ENCODE measurements around the gene PLCB1. TPM values are rescaled to one million over a fixed set of nuclear protein-coding genes. Genes with fewer than 3 reads are reported as not detected.

The PLCB1 gene
- total RNA-seq, 1 experiment from 2014 or later: 6.0 TPM

- Mint-ChIP-seq H3K27ac (ENCODE audit: unreplicated experiment) (no peak overlapping the region), H3K4me3 (ENCODE audit: low read depth, unreplicated experiment) (no peak overlapping the region), H3K27me3 (ENCODE audit: unreplicated experiment) (peaks cover 15% of the 10 kb centered on the region), H3K4me1 (ENCODE audit: low read depth, unreplicated experiment) (no peaks in the 10 kb centered on the region), H3K9me3 (ENCODE audit: low read depth, unreplicated experiment) (no peaks in the 10 kb centered on the region), H3K36me3 (ENCODE audit: insufficient read depth, unreplicated experiment) (no peaks in the 10 kb centered on the region)
- intact Hi-C loops (cut with micrococcal nuclease; ENCODE audit: unreplicated experiment): no loop called here
- CTCF ChIA-PET: no interaction called here
- no peak for DNase-seq
- TF ChIP-seq CTCF (IDR thresholded peaks at IDR 0.05; ENCODE audit: unreplicated experiment): no peak
- BruUV-seq (replicated peaks): no TSS peak
Observed at GRCh38 chr20:8369311-8369710, 237.2 kb downstream of the PLCB1 start.

- TF ChIP-seq CTCF (IDR thresholded peaks at IDR 0.05; ENCODE audit: unreplicated experiment): no peak
- intact Hi-C loops (cut with micrococcal nuclease; ENCODE audit: unreplicated experiment): no loop called here
- Mint-ChIP-seq H3K36me3 (ENCODE audit: insufficient read depth, unreplicated experiment) (no peaks in the 10 kb centered on the region), H3K4me3 (ENCODE audit: low read depth, unreplicated experiment) (no peak overlapping the region), H3K27ac (ENCODE audit: unreplicated experiment) (no peak overlapping the region), H3K27me3 (ENCODE audit: unreplicated experiment) (peaks cover 15% of the 10 kb centered on the region), H3K4me1 (ENCODE audit: low read depth, unreplicated experiment) (no peaks in the 10 kb centered on the region), H3K9me3 (ENCODE audit: low read depth, unreplicated experiment) (no peaks in the 10 kb centered on the region)
- CTCF ChIA-PET: no interaction called here
- no TSS peak for BruUV-seq (replicated peaks)
- no peak for DNase-seq
Observed at GRCh38 chr20:8370774-8371173, 238.7 kb downstream of the PLCB1 start.

GRCh38 chr20:8372824-8373380, 240.8 kb downstream of the PLCB1 start:
- DNase-seq: no peak
- H3K4me3 Mint-ChIP-seq (ENCODE audit: low read depth, unreplicated experiment): no peak overlapping the region
- intact Hi-C loops (cut with micrococcal nuclease; ENCODE audit: unreplicated experiment): no loop called here
- H3K27ac Mint-ChIP-seq (ENCODE audit: unreplicated experiment): no peak overlapping the region
- H3K4me1 Mint-ChIP-seq (ENCODE audit: low read depth, unreplicated experiment): no peaks in the 10 kb centered on the region
- no peak for TF ChIP-seq CTCF (IDR thresholded peaks at IDR 0.05; ENCODE audit: unreplicated experiment)
- CTCF ChIA-PET: no interaction called here
- no peaks in the 10 kb centered on the region for H3K9me3 Mint-ChIP-seq (ENCODE audit: low read depth, unreplicated experiment)
- no peaks in the 10 kb centered on the region for H3K36me3 Mint-ChIP-seq (ENCODE audit: insufficient read depth, unreplicated experiment)
- no TSS peak for BruUV-seq (replicated peaks)
- peaks cover 15% of the 10 kb centered on the region for H3K27me3 Mint-ChIP-seq (ENCODE audit: unreplicated experiment)

GRCh38 chr20:8373579-8373978, 241.5 kb downstream of the PLCB1 start:
- no peak for DNase-seq
- H3K27ac Mint-ChIP-seq (ENCODE audit: unreplicated experiment): no peak overlapping the region
- peaks cover 15% of the 10 kb centered on the region for H3K27me3 Mint-ChIP-seq (ENCODE audit: unreplicated experiment)
- no peaks in the 10 kb centered on the region for H3K36me3 Mint-ChIP-seq (ENCODE audit: insufficient read depth, unreplicated experiment)
- CTCF ChIA-PET: no interaction called here
- no peak for TF ChIP-seq CTCF (IDR thresholded peaks at IDR 0.05; ENCODE audit: unreplicated experiment)
- no peak overlapping the region for H3K4me3 Mint-ChIP-seq (ENCODE audit: low read depth, unreplicated experiment)
- intact Hi-C loops (cut with micrococcal nuclease; ENCODE audit: unreplicated experiment): no loop called here
- H3K4me1 Mint-ChIP-seq (ENCODE audit: low read depth, unreplicated experiment): no peaks in the 10 kb centered on the region
- BruUV-seq (replicated peaks): no TSS peak
- H3K9me3 Mint-ChIP-seq (ENCODE audit: low read depth, unreplicated experiment): no peaks in the 10 kb centered on the region

All from Calu3 (cell line).